GM12891 (cell line): Measurements from ENCODE around the gene SAE1.

Experiments used
- PAX5 ChIP-seq: IDR thresholded peaks from 2 replicates; pipeline ENCODE4 v1.6.1; 2011; ENCODE audit warnings: low read length, moderate library complexity, mild to moderate bottlenecking; ENCODE audit not compliant: insufficient read depth, severe bottlenecking
- POLR2A ChIP-seq: IDR thresholded peaks from 2 replicates; pipeline ENCODE4 v1.6.1; 2011; ENCODE audit warnings: low read depth, low read length, control low read depth
- POLR2AphosphoS5 ChIP-seq: IDR thresholded peaks from 2 replicates; pipeline ENCODE4 v1.6.1; 2011; ENCODE audit warnings: low read depth, low read length, control low read depth
- POU2F2 ChIP-seq: IDR thresholded peaks from 2 replicates; pipeline ENCODE4 v1.6.1; 2011; ENCODE audit warnings: low read depth, mild to moderate bottlenecking, control low read depth, low read length, moderate library complexity

- TF ChIP-seq POLR2A (no peak), POU2F2 (no peak), POLR2AphosphoS5 (no peak), PAX5 (no peak)
Observed at GRCh38 chr19:47107202-47107952, 23.3 kb upstream of the SAE1 start.
